OCI-LY7 (cell line): ENCODE data around the gene U2SURP. TPM values are rescaled to one million over a fixed set of nuclear protein-coding genes. Genes with fewer than 3 reads are reported as not detected.

ENCODE experiments used
- BruUV-seq: library from RNA; stranded (reverse); fragments of 400-500 nt; replicated peaks from 2 replicates; lab custom pipeline; 2021; lab: Mats Ljungman, UMichigan
- CTCF ChIA-PET: fragments of 300-600 bp; sonication (Branson Sonifier 250); formaldehyde crosslinking; loops from one replicate; lab custom pipeline; 2022; ENCODE audit warnings: antibody characterized with exemption; ENCODE audit not compliant: unreplicated experiment; lab: Charles Lee
- POLR2A ChIA-PET: fragments of 300-600 bp; sonication (Branson Sonifier 250); formaldehyde crosslinking; loops from one replicate; lab custom pipeline; 2022; ENCODE audit warnings: antibody characterized with exemption; lab: Charles Lee
- DNase-seq: peaks from one replicate; pipeline ENCODE4 v3.0.0-alpha.2; 2015; ENCODE audit warnings: low spot score
- H2AFZ ChIP-seq: fragments of 200-600 bp; sonication (generic), shearing (Covaris generic); 2 replicates; pipeline ENCODE4 v1.6.1; 2014; ENCODE audit warnings: mild to moderate bottlenecking, antibody characterized with exemption, low read length, moderate library complexity
- H3K27ac ChIP-seq: fragments of 200-600 bp; sonication (generic); 2 replicates; pipeline ENCODE4 v1.5.1; 2014; ENCODE audit warnings: mixed run types, low read depth, mild to moderate bottlenecking, moderate library complexity, low read length, inconsistent platforms; ENCODE audit not compliant: poor library complexity, severe bottlenecking
- H3K36me3 ChIP-seq: fragments of 200-600 bp; sonication (generic); 2 replicates; pipeline ENCODE4 v1.6.1; 2014; ENCODE audit warnings: mild to moderate bottlenecking, antibody characterized with exemption, low read length, moderate library complexity, mixed read lengths; ENCODE audit not compliant: insufficient read depth
- H3K4me1 ChIP-seq: fragments of 200-600 bp; sonication (generic); 2 replicates; pipeline ENCODE4 v1.5.1; 2014; ENCODE audit warnings: mild to moderate bottlenecking, low read length; ENCODE audit not compliant: insufficient read depth, poor library complexity, severe bottlenecking
- H3K4me2 ChIP-seq: fragments of 200-600 bp; sonication (generic); 2 replicates; pipeline ENCODE4 v1.6.1; 2014; ENCODE audit warnings: mild to moderate bottlenecking, low read length
- H3K4me3 ChIP-seq: fragments of 200-600 bp; sonication (generic); 2 replicates; pipeline ENCODE4 v1.5.1; 2014; ENCODE audit warnings: mild to moderate bottlenecking, low read depth, low read length; ENCODE audit not compliant: poor library complexity, severe bottlenecking
- H3K79me2 ChIP-seq: fragments of 200-600 bp; sonication (generic); 2 replicates; pipeline ENCODE4 v1.6.1; 2016; ENCODE audit warnings: low read depth, mild to moderate bottlenecking, low read length, moderate library complexity, mixed read lengths; ENCODE audit not compliant: insufficient read depth
- H3K9me2 ChIP-seq: fragments of 200-600 bp; sonication (generic); 2 replicates; pipeline ENCODE4 v1.6.1; 2016; ENCODE audit warnings: mild to moderate bottlenecking, low read length, mixed read lengths; ENCODE audit not compliant: insufficient read depth
- H3K9me3 ChIP-seq: fragments of 200-600 bp; sonication (generic); 2 replicates; pipeline ENCODE4 v1.6.1; 2014; ENCODE audit warnings: mild to moderate bottlenecking, mixed run types, low read length, mixed read lengths
- H4K20me1 ChIP-seq: fragments of 200-600 bp; sonication (generic); 2 replicates; pipeline ENCODE4 v1.6.1; 2014; ENCODE audit warnings: mild to moderate bottlenecking, antibody characterized with exemption, low read length, moderate library complexity, mixed read lengths; ENCODE audit not compliant: insufficient read depth
- CTCF ChIP-seq: fragments of 200-600 bp; sonication (generic); conservative IDR thresholded peaks from 2 replicates; pipeline ENCODE4 v1.5.1; 2014; ENCODE audit warnings: mild to moderate bottlenecking, antibody characterized with exemption, low read length, moderate library complexity, mixed read lengths
- EZH2phosphoT487 ChIP-seq: fragments of 200-600 bp; sonication (generic); IDR thresholded peaks from 2 replicates; pipeline ENCODE4 v1.6.1; 2018; ENCODE audit warnings: low read depth, borderline replicate concordance, mild to moderate bottlenecking, mixed run types, antibody characterized with exemption, low read length, moderate library complexity, mixed read lengths
- intact Hi-C: fragments of 100-400 bp; cut with micrococcal nuclease; formaldehyde crosslinking; loops from one replicate; pipeline ENCODE4 v1.10.0; 2022; ENCODE audit not compliant: unreplicated experiment
- total RNA-seq, 2 experiments: library from RNA; depleted of rRNA in 1 of 2; stranded (reverse); fragments of >200 nt in 1 of 2; shearing (Covaris generic) in 1 of 2; gene quantifications; 2 replicates each; pipeline ENCODE4 v1.2.3, GENCODE V29; 2014 to 2022

Gene U2SURP
- total RNA-seq, 2 experiments from 2014 or later, result 108 to 185 TPM

- ChIA-PET POLR2A (interaction anchor here (0.6 to 0.7 kb wide), 3 partner anchors 393 to 605 kb away, joined by 3 read pairs; no protein-coding TSS in a partner anchor), CTCF (no interaction called here)
- peak; percentile 33; the same call in 1 of the 2 replicates for TF ChIP-seq CTCF
- no peak for TF ChIP-seq EZH2phosphoT487
- H3K27ac ChIP-seq, result no peak overlapping the region
- no peak overlapping the region for H2AFZ ChIP-seq
- BruUV-seq, result no TSS peak
- H3K36me3 ChIP-seq, result no peaks in the 10 kb centered on the region
- H3K4me3 ChIP-seq, result no peak overlapping the region
- no peaks in the 10 kb centered on the region for H3K9me2 ChIP-seq
- H3K9me3 ChIP-seq, result no peaks in the 10 kb centered on the region
- H3K79me2 ChIP-seq, result no peaks in the 10 kb centered on the region
- no peak for DNase-seq
- H3K4me1 ChIP-seq, result no peaks in the 10 kb centered on the region
- H3K4me2 ChIP-seq, result no peak overlapping the region
- no peaks in the 10 kb centered on the region for H4K20me1 ChIP-seq
- intact Hi-C loops, result no loop called here
Measured at GRCh38 chr3:142975316-142975995, 25.9 kb upstream of the U2SURP start.

GRCh38 chr3:142976621-142977398, 24.6 kb upstream of the U2SURP start:
- no peak overlapping the region for H2AFZ ChIP-seq
- TF ChIP-seq EZH2phosphoT487 (no peak), CTCF (no peak)
- intact Hi-C loops, result no loop called here
- H3K79me2 ChIP-seq, result no peaks in the 10 kb centered on the region
- no peaks in the 10 kb centered on the region for H3K9me2 ChIP-seq
- no peak for DNase-seq
- H3K4me1 ChIP-seq, result no peaks in the 10 kb centered on the region
- no peak overlapping the region for H3K27ac ChIP-seq
- H3K4me3 ChIP-seq, result no peak overlapping the region
- ChIA-PET CTCF (no interaction called here), POLR2A (no interaction called here)
- no TSS peak for BruUV-seq
- no peak overlapping the region for H3K4me2 ChIP-seq
- H3K36me3 ChIP-seq, result no peaks in the 10 kb centered on the region
- H3K9me3 ChIP-seq, result no peaks in the 10 kb centered on the region
- H4K20me1 ChIP-seq, result no peaks in the 10 kb centered on the region

GRCh38 chr3:142977399-142977728, 24.0 kb upstream of the U2SURP start:
- ChIA-PET POLR2A (no interaction called here), CTCF (no interaction called here)
- Histone ChIP-seq H3K4me1 (no peaks in the 10 kb centered on the region), H3K9me3 (no peaks in the 10 kb centered on the region), H3K4me2 (no peak overlapping the region), H3K36me3 (no peaks in the 10 kb centered on the region), H4K20me1 (no peaks in the 10 kb centered on the region), H3K27ac (no peak overlapping the region), H3K4me3 (no peak overlapping the region), H3K79me2 (no peaks in the 10 kb centered on the region), H2AFZ (no peak overlapping the region), H3K9me2 (no peaks in the 10 kb centered on the region)
- no TSS peak for BruUV-seq
- no peak for TF ChIP-seq CTCF
- no peak for TF ChIP-seq EZH2phosphoT487
- intact Hi-C loops, result no loop called here
- no peak for DNase-seq
